ENCODE measurements around the gene TASP1. TPM values are rescaled to one million over a fixed set of nuclear protein-coding genes. Genes with fewer than 3 reads are reported as not detected.

The TASP1 gene
- total and polyA plus RNA-seq, 10 of the 15 experiments (the other 5 are each of a cell fraction or from before 2014, with no cell fraction given) = 7.4 to 17.8 (median 10.5) TPM

GRCh38 chr20:13681248-13682125, 42.8 kb upstream of the TASP1 start (continued):
- TF ChIP-seq ESRRA (IDR thresholded peaks at IDR 0.05; ENCODE audit: low read length) (no peak), DPF2 (IDR thresholded peaks at IDR 0.05) (0 out of 2 replicates have a peak, but pooled peaks have one; percentile 61), NR2C1 (IDR thresholded peaks at IDR 0.05) (peak; percentile 69), BCL11A (IDR thresholded peaks at IDR 0.05; ENCODE audit: low read depth, low read length) (peak; percentile 28; the same call in 1 of the 2 replicates), ZZZ3 (IDR thresholded peaks at IDR 0.05; ENCODE audit: control insufficient read depth, insufficient read length, low read depth) (no peak), RUNX3 (IDR thresholded peaks at IDR 0.05; ENCODE audit: low read length) (peak; percentile 31; the same call in 1 of the 2 replicates), NKRF (conservative IDR thresholded peaks at IDR 0.05) (no peak), TCF7 (IDR thresholded peaks at IDR 0.05; ENCODE audit: borderline replicate concordance) (no peak), MTA2 (IDR thresholded peaks at IDR 0.05; ENCODE audit: low read depth) (peak; percentile 12; the same call in 1 of the 2 replicates), NR2F1 (conservative IDR thresholded peaks at IDR 0.05) (peak; percentile 46), IRF4 (IDR thresholded peaks at IDR 0.05; ENCODE audit: low read depth, low read length) (0 out of 2 replicates have a peak, but pooled peaks have one; percentile 38), LARP7 (IDR thresholded peaks at IDR 0.05) (no peak), EP300 (IDR thresholded peaks at IDR 0.05; ENCODE audit: borderline replicate concordance in 1 of 2, control insufficient read depth in 1 of 2, low read depth in 2 of 2, low read length in 2 of 2) (no peak), IKZF2 (IDR thresholded peaks at IDR 0.05) (peak in 1 of 2 experiments; percentile 60; a peak in 2 of 4 replicates), ZBED1 (IDR thresholded peaks at IDR 0.05; ENCODE audit: borderline replicate concordance) (no peak), ETV6 (conservative IDR thresholded peaks at IDR 0.05 in 1 of 2, IDR thresholded peaks at IDR 0.05 in 1 of 2; ENCODE audit: borderline replicate concordance in 1 of 2, low read depth in 1 of 2) (0 out of 4 replicates have a peak, but pooled peaks of 1 of the 2 experiments have one; percentile 25)
- TF ChIP-seq, protein P1, sequence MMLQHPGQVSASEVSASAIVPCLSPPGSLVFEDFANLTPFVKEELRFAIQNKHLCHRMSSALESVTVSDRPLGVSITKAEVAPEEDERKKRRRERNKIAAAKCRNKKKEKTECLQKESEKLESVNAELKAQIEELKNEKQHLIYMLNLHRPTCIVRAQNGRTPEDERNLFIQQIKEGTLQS (IDR thresholded peaks at IDR 0.05; ENCODE audit: borderline replicate concordance, extremely low read depth, low read depth, low read length) = no peak

All from GM12878 (cell line).